Astrocyte of the cerebellum (primary cell): Measurements from ENCODE around the gene SMYD3.

ENCODE experiments used
- DNase-seq: peaks from one replicate; pipeline ENCODE4 v3.0.0-alpha.2; 2011; ENCODE audit warnings: low read depth
- H3K4me3 ChIP-seq: 2 replicates; pipeline ENCODE4 v1.5.1; 2011; ENCODE audit warnings: mild to moderate bottlenecking, low read depth, low read length, moderate library complexity
- in situ Hi-C: cut with HindIII; loops from 2 replicates; pipeline ENCODE4 v1.10.0; 2017; ENCODE audit warnings: low sequenced_read_pairs
- TF ChIP-seq, protein P1 (sequence below): IDR thresholded peaks from 2 replicates; pipeline ENCODE4 v1.5.1; 2012; ENCODE audit warnings: low read length, low read depth, moderate library complexity, mild to moderate bottlenecking; ENCODE audit errors: missing control alignments

Gene SMYD3

GRCh38 chr1:245961137-245961540 is 545.9 kb downstream of the SMYD3 start:
- DNase-seq = no peak
- in situ Hi-C loops = no loop called here
- TF ChIP-seq, protein P1, sequence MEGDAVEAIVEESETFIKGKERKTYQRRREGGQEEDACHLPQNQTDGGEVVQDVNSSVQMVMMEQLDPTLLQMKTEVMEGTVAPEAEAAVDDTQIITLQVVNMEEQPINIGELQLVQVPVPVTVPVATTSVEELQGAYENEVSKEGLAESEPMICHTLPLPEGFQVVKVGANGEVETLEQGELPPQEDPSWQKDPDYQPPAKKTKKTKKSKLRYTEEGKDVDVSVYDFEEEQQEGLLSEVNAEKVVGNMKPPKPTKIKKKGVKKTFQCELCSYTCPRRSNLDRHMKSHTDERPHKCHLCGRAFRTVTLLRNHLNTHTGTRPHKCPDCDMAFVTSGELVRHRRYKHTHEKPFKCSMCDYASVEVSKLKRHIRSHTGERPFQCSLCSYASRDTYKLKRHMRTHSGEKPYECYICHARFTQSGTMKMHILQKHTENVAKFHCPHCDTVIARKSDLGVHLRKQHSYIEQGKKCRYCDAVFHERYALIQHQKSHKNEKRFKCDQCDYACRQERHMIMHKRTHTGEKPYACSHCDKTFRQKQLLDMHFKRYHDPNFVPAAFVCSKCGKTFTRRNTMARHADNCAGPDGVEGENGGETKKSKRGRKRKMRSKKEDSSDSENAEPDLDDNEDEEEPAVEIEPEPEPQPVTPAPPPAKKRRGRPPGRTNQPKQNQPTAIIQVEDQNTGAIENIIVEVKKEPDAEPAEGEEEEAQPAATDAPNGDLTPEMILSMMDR = no peak
- H3K4me3 ChIP-seq = no peak overlapping the region

- in situ Hi-C loops = no loop called here
Measured at GRCh38 chr1:245960171-245960570, 546.9 kb downstream of the SMYD3 start.

DNA sequence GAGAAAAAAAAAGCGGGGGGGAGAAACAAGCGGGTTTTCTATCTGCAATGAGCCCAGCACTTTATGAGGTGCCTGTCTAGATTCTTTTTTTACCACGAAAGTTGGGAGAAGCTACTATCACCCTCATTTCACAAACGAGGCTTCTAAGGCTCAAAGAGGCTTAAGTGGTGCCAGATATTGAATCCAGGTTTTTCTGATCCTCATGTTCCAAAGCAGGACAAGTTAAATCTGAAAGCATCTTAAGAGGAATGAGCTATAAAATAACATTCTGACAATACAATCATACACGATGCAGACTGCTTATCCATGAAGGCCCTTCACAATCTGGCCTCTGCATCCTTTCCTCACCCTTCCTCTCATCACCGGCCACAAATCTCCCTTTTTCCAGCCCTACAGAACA is 549.1 kb downstream of the SMYD3 start:
- in situ Hi-C loops = no loop called here
- DNase-seq = no peak
- TF ChIP-seq, protein P1 = no peak
- H3K4me3 ChIP-seq = no peak overlapping the region

More at GRCh38 chr1:245960171-245960570, 546.9 kb downstream of the SMYD3 start:
- no peak overlapping the region for H3K4me3 ChIP-seq
- no peak for DNase-seq
- TF ChIP-seq, protein P1 = no peak

DNA sequence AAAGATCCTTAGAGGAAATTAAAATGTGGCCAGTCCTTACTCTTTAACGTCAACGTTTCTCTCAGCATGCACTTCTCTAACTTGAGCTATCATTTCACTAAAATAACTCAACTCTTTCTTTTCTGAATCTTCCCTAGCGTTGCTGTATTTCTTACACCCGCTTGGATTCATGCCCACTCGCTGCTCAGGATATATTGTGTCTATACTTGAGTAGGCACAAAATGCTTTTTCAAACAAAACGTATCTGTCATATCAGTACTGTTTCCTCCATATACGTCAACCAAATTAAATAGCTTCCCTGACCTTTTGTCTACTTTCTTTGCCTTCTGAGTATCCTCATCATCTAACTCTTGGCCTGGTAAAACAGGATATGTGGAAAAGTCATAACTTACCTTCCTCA is 549.7 kb downstream of the SMYD3 start:
- TF ChIP-seq, protein P1 = no peak
- in situ Hi-C loops = no loop called here
- H3K4me3 ChIP-seq = no peak overlapping the region
- no peak for DNase-seq

DNA sequence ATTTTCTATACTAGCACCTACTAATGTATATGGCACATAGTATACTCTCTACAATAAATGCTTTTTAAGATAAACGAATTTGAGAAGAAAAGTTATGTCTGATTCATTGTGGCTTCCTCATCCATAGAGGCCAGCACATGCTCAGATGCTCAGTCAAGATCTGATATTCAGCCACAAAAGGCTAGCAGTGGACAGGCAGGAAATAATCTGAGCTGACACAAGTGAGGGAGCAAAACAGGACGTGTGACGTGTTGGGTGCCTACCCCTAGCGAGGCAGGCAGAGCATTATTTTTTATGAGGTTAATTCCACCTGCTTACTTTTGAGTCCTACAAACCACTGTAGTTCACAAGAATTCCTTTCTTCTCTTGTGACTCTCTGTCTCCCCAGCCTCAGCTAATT is 550.9 kb downstream of the SMYD3 start:
- in situ Hi-C loops = no loop called here
- no peak overlapping the region for H3K4me3 ChIP-seq
- DNase-seq = no peak
- TF ChIP-seq, protein P1 = no peak

- in situ Hi-C loops = no loop called here
- H3K4me3 ChIP-seq = no peak overlapping the region
- TF ChIP-seq, protein P1 = no peak
- DNase-seq = no peak
Measured at GRCh38 chr1:245953876-245954660, 553.0 kb downstream of the SMYD3 start.
